Stimulated activated CD4-positive, alpha-beta T cell treated with anti-CD3 and anti-CD28 coated beads, Interleukin-2, amount 100 ng/mL, for 48 hours (primary cell): Measurements from ENCODE around the gene STOML1.
"Not testable (repeated sequence)": the region's sequence is repeated elsewhere in the genome, so short reads cannot be mapped to it uniquely, and the experiment has no call there.

Experiments used
- DNase-seq, 2 donors: peaks; one replicate each; pipeline ENCODE4 v3.0.0-alpha.2; 2020

The STOML1 gene

GRCh38 chr15:73944161-73945129, 47.6 kb downstream of the STOML1 start:
- DNase-seq: no peak

GRCh38 chr15:73942751-73943270, 49.3 kb downstream of the STOML1 start:
- DNase-seq: no peak

GRCh38 chr15:73941871-73942635, 50.0 kb downstream of the STOML1 start:
- DNase-seq: no peak

GRCh38 chr15:73941449-73941848, 50.6 kb downstream of the STOML1 start:
- no peak for DNase-seq

- DNase-seq: no peak
Observed at GRCh38 chr15:73941044-73941443, 51.1 kb downstream of the STOML1 start.

GRCh38 chr15:73940061-73940981, 51.8 kb downstream of the STOML1 start:
- no peak for DNase-seq

GRCh38 chr15:73939138-73939537, 53.0 kb downstream of the STOML1 start:
- DNase-seq: no peak

GRCh38 chr15:73938516-73938915, 53.6 kb downstream of the STOML1 start:
- not testable (repeated sequence) for DNase-seq

- DNase-seq: no peak
Observed at GRCh38 chr15:73937726-73938125, 54.4 kb downstream of the STOML1 start.

- no peak for DNase-seq
Observed at GRCh38 chr15:73937296-73937695, 54.8 kb downstream of the STOML1 start.

- DNase-seq: no peak
Observed at GRCh38 chr15:73936588-73937290, 55.4 kb downstream of the STOML1 start.

- DNase-seq: no peak
Observed at GRCh38 chr15:73936181-73936580, 55.9 kb downstream of the STOML1 start.

- DNase-seq: no peak
Observed at GRCh38 chr15:73935547-73935946, 56.5 kb downstream of the STOML1 start.

GRCh38 chr15:73934281-73934680, 57.8 kb downstream of the STOML1 start:
- DNase-seq: no peak

- DNase-seq: no peak
Observed at GRCh38 chr15:73932381-73933191, 59.5 kb downstream of the STOML1 start.

GRCh38 chr15:73931441-73931840, 60.7 kb downstream of the STOML1 start:
- no peak for DNase-seq

GRCh38 chr15:73930790-73931281, 61.3 kb downstream of the STOML1 start:
- DNase-seq: no peak

- no peak for DNase-seq
Observed at GRCh38 chr15:73930371-73930770, 61.7 kb downstream of the STOML1 start.

- no peak for DNase-seq
Observed at GRCh38 chr15:73928971-73929627, 63.0 kb downstream of the STOML1 start.
